ENCODE results near the gene ZNF629.

Gene ZNF629

DNA sequence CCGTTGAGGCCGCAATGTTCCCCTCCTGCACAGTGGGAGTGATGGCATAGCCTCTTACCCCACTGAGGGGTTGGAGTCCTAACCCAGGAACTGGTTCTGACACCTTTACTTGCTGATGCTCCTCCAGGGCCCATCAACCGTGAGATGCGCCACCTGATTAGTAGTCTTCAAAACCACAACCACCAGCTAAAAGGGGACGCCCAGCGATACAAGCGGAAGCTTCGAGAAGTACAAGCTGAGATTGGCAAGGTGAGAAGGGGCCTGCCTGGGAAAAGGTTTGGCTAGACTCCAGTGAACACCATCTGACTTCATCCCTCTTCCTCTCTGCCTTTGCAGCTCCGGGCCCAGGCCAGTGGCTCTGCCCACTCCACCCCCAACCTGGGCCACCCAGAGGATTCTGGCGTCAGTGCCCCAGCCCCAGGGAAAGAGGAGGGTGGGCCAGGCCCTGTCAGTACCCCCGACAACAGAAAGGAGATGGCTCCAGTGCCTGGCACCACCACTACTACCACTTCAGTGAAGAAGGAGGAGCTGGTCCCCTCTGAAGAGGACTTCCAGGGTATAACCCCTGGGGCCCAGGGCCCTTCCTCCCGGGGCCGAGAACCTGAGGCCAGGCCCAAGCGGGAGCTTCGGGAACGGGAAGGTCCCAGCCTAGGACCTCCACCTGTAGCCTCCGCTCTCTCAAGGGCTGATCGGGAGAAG, 19.1 kb downstream of the ZNF629 start:
- no peak for DNase-seq (ENCODE audit: low read depth)

DNA sequence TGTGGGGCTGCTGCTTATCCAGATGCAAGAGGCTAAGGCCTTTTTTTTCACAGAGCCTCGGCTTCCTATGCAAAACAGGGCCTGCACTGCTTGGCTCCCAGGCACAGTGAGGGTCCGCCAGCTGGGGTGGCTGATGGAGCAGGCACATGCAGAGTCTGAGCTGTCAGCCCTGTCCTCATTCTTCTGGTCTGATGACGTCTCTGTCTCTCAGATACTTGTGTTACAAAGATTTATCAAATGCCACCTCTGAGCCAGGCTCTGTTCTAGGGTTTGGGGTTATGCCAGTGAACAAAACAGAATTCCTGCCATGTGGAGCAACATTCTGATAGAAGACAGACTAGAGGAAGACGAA, 20.1 kb downstream of the ZNF629 start:
- DNase-seq (ENCODE audit: low read depth): no peak

DNA sequence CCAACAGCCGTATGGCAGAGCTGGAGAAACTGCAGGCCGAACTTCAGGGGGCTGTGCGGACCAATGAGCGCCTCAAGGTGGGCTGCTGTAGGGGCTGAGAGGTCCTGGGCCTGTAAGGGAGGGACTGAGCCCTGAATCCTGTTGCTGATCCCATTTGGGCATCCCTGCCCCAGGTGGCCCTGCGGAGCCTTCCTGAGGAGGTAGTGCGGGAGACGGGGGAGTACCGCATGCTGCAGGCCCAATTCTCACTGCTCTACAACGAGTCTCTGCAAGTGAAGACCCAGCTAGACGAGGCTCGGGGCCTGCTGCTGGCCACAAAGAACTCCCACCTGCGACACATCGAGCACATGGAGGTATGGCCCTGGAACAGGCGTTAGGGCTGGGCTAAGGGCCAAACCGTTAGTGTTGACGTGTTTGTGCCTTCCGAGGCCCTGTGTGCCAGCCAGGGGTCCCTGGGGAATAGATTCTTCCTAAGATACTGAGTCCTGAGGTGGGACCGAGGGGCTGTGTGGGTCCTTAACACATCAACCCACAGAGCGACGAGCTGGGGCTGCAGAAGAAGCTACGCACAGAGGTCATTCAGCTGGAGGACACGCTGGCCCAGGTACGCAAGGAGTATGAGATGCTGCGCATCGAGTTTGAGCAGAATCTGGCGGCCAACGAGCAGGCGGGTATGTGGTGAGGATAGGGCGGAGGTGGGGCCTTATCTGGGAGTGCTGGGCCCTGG, 20.6 kb downstream of the ZNF629 start:
- DNase-seq (ENCODE audit: low read depth): no peak

DNA sequence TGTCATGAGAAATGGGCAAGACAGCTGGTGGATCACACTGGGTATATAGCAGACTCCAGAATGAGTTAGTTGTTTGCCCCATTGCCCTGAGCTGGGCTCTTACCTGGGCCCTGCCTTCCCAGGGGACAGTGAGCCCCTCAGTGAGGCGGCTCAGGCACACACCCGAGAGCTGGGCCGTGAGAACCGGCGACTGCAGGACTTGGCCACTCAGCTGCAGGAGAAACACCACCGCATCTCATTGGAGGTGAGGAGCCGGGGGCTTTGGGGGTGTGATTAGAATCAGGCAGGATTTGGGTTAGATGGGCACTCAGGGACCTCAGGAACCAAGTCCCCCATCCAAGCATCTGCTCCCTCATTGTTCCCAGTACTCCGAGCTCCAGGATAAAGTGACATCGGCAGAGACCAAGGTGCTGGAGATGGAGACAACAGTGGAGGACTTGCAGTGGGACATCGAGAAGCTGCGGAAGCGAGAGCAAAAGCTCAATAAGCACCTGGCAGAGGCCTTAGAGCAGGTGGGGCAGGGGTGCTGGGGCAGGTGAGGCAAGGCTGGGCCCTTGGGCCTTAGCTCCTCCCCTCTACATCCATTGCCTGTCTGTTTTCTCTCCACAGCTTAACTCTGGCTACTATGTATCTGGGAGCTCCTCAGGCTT, 22.1 kb downstream of the ZNF629 start:
- no peak for DNase-seq (ENCODE audit: low read depth)

DNA sequence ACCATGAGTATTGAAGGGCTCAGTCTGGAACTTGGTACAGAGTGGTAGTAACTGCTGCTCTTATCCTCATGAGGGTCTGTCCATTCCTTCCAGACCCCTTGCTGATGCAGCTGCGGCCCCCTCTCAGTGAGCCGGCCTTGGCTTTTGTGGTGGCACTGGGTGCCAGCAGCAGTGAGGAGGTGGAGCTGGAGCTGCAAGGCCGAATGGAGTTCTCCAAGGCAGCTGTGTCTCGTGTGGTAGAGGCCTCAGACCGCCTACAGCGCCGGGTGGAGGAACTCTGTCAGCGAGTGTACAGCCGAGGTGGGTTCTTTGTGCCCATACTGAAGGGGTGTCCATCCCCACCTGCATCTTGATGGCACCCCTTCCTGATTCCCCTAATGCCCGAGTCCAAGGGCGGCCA, 22.9 kb downstream of the ZNF629 start:
- no peak for DNase-seq (ENCODE audit: low read depth)

DNA sequence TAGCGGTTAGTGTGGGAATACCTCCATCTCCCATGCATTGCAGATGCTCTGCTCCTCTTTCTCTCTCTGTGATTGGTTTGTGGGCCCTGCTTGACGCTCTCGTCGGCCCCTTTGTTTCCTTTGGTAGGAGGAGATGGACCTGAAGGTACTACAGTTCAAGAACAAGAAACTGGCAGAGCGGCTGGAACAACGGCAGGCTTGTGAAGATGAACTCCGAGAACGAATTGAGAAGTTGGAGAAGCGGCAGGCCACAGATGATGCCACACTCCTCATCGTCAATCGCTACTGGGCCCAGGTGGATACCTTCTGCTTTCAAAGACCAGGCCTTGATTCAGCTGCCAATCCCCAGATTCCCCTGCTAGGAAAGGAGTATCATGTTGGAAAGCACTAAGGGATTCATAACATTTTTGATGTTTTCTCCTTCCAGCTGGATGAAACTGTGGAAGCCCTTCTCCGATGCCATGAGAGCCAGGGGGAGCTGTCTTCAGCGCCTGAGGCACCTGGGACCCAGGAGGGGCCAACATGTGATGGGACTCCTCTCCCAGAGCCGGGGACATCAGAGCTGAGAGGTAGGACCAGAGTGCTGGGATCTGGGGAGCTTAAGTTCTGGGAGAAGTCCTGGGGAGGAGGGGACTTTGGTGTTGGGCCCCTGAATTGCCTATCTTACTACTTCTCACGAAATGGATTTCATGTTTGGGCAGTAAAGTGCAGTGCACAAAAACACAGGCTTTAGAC, 23.8 kb downstream of the ZNF629 start:
- no peak for DNase-seq (ENCODE audit: low read depth)

DNA sequence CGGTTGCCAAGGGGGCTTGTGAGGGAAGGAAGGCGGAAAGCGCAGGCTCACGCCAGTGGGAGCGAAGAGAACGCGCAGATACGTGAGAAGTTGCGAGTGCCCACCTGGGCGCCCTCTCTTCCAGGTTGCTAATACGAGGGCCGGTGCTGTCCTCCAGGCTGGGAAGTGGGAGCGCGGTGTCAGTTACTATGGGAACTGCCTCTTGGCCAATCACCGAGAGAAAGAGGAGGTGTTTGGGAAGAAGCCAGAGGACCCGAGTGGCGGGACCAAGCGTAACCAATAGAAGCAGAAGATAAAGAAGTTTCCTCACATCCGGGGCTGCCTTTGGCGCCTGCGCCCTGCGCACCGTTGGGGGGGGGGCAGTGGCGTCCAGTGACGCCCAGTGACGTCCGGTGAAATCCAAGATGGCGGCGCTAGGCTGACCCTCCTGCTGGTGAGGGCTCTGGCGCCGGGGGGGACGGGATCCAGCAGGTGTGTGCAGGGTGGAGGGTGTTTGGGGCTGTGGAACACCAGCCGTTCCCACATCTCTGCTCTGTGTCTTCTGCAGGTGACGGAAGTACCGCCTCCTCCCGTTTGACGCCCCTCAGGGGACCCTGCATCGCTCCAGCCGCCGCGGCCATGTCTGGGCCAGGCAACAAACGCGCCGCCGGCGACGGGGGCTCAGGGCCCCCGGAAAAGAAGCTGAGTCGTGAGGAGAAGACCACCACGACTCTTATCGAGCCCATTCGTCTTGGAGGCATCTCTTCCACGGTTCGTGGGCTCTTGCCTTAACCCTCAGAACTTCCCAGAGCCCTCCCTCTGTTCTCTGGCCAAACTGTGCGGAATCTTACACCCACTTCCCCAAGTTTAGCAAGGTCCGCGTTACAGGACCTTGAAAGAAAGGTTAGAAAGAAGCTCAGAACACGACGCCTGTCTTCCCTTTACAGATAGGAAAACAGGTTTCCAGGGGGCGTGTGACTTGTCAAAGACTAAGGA, 24.8 kb downstream of the ZNF629 start, which contains the start of the genes CFAP119 and RNF40:
Gene CFAP119, minus strand, starts transcription at position 135 of the 975 bp plus-strand sequence. CDS start 314 bp downstream, outside the sequence.
Gene RNF40, plus strand, starts transcription at position 395 of the 975 bp plus-strand sequence. Its CDS starts 224 bp downstream, at position 619.
- peak; percentile 79 for DNase-seq (ENCODE audit: low read depth)

DNA sequence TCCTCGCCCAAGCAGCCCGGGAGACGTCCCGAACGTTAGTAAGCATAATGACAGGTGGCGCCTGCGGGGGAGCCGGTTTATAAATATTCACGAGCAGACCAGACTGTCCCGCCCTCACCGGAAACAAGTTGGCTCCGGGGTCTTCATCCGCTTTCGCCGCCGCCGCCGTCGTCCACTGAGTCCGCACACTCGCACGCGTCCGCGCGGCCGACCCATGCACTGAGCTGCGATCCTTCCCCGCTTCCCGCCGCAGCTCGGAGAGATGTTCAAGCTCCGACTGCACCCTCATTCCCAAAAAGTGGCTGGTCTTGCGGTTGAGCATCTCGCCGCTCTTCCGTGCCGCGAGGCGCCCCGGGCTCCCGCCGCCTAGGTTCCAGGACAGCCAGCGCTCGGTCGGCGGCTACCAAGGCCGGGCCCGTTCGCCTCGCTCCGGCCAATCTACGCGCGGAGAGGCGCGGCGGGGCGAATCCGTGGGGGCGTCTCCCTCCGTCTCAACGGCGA, 25.5 kb downstream of the ZNF629 start:
- DNase-seq (ENCODE audit: low read depth): peak; percentile 25

DNA sequence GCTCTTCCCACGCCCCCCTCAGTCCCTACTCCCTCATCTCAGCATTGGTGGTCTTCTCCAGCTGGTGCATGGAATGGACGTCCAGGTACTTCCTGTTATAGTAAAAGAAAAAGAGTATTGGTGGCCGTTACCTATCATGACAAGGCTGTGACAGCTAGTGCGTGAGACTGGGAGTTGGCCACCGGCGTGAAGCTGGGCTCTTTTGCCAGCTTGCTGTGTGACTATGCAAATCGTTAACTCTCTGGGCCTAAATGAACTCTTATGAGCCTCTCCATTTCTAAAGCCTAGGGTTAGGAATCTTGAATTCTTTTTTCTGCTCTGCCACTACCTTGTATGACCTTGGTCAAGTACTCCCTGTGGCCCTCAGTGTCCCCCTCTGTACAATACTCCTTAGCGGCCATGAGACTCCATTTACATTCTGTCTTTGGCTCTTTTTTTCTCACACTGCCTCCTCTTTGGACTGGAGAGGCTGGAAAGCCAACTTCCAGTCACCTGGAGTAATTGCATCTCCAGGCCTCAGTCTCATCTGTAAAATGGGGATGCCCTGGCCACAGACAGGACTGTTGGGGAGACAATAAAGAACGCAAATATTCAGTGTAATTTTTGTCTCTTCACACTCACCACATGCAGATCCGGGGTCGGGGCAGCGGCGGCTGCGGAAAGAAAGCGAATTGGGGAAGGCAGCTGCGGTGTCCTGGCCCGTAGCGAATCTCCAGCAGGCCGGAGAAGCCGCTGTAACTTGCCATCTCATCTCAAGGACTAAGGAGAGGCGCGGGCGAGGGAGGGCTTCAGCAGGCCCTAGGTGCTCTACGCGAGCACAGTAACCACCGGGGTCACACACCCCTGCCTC, 26.2 kb downstream of the ZNF629 start:
- no peak for DNase-seq (ENCODE audit: low read depth)

DNA sequence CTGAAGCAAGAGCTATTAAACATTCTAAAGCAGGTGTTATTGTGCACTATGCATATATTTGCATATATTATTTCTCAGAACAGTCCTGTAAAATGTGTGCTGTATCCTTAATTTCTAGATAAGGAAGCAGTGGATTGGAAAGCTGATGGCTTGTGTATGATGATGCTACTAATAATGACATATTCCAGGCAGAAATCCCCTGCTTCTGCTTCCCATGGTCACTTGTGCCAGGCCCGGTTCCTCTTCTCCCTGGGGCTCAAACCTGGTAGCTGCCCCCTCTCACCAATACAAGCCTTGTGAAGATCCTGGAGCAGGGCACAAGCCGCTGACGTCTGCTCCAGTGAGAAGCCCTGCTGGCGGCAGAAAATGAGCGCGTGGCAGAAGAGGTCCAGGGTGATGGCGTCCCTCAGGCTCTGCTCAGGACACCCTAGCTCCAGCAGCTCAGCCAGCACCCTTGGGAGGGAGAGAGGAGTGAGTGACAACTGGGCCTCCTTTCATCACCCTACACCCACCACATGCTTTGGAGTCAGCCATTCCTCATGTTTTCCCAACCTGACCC, 26.9 kb downstream of the ZNF629 start:
- DNase-seq (ENCODE audit: low read depth): no peak

DNA sequence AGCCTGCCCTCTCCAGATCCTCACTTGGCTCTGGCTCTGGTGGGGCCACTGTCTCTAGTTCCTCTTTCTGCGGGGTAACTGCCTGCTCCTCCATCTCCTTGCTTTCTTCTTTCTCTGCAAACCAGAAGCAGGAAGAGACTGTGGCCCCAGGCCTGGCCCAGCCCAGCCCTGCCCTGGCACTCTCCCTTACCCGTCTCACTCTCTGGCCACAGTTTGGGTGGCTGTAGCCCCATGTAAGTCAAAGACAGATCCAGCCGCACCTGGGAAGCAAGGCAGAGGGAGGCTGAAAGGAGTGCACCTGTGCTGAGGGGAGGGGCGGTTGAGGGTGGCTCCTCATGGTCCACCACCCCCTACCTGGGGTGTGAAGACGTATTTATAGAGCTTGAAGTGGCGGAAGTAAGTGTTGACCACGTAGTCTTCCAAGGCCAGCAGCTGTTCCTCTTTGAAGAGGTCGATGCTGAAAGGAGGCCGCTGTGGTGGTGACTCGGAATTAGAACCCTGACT, 28.0 kb downstream of the ZNF629 start:
- no peak for DNase-seq (ENCODE audit: low read depth)

DNA sequence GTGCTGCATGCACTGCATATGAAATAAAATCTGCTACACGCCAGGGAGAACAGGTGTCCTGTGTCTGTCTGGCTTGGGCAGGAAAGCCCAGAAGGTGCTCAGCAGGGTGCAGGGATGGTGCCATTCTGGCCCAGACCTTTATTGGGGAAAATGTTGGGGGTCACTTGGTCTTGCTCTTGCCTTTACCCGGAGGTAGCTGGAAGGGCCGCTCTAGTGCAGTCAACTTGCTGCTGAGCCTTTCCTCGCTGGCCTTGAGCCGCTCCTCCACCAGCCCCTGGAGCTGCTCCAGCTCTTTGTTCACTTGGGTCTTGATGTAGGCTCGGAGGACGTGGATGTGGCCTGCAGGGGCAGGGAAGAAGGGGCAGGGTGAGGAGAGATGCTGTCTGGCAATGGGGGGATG, 29.7 kb downstream of the ZNF629 start:
- no peak for DNase-seq (ENCODE audit: low read depth)

DNA sequence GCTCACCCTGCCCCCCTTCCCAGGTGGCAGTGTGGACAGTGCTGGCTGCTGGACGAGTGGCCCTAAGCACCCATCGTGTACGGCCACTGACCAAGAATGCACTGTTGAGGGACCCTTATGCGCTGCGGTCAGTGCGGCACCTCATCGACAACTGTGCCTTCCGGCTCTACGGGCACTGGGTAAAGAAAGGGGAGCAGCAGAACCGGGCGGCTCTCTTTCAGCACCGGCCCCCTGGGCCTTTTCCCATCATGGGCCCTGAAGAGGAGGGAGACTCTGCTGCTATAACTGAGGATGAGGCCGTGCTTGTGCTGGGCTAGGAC, 30.3 kb downstream of the ZNF629 start:
- no peak for DNase-seq (ENCODE audit: low read depth)

DNA sequence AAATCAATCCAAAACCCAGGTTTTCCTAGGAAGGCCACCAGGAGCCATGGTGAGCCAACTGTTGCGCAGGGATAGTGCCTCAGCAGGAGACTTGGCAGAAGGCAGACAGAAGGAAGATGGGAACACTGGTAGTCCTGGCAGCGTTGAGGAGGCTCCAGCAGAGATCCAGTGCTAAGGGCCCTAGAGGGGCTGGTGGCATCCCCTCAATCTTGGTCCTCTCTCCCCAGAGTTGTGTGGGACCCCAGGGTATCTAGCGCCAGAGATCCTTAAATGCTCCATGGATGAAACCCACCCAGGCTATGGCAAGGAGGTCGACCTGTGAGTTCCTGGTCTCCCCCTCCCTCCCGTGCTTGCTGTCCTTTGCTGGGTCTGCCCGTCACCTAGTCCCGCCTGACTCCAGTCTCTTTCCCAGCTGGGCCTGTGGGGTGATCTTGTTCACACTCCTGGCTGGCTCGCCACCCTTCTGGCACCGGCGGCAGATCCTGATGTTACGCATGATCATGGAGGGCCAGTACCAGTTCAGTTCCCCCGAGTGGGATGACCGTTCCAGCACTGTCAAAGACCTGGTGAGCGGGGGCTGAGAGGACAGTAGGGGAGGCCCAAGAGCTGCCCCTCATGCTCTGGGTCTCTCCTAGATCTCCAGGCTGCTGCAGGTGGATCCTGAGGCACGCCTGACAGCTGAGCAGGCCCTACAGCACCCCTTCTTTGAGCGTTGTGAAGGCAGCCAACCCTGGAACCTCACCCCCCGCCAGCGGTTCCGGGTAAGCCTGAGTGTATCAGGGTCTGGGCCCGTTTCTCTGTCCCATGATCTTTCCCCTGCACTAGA, 30.8 kb downstream of the ZNF629 start:
- DNase-seq (ENCODE audit: low read depth): no peak

DNA sequence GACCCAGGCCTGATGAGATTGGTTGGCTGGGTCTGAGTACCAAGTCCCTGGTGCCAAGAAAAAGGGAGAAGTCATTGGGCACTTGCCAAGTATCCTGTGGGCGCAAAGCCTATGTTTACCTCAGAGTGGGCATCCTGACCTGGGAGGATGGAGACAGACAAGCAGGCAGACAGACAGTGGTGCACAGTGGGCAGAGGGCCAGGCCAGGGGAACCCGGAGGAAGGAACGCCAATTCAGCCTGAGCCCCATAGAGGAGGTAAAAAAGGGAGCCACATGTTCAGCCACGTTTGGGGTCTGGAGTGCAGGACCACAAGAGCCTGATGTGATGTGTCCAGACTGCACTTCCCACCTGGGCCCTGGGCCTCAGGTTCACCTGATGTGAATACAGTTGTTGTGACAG, 33.4 kb downstream of the ZNF629 start:
- no peak for DNase-seq (ENCODE audit: low read depth)

DNA sequence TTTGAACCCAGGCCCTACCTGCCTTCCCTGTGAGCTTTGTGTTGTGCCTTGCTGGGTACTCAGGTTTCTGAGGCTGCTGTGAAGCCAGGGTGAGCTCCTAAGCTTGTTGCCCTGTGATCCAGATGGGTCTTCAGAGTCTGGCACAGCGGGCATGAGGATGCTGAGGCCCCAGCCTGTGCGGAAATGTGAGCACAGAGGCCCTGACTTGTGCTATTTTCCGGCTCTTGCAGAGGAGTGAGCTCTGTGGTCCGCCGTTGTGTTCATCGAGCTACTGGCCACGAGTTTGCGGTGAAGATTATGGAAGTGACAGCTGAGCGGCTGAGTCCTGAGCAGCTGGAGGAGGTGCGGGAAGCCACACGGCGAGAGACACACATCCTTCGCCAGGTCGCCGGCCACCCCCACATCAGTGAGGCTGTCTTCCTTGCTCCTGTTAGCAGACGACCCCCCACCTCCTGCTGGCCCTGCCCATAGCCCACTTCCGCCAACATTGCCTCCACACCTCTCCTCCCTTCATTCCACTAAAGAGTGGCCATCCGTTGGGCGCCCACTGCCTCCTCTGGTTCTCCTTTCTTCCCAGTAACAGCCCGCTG, 36.0 kb downstream of the ZNF629 start:
- no peak for DNase-seq (ENCODE audit: low read depth)

DNA sequence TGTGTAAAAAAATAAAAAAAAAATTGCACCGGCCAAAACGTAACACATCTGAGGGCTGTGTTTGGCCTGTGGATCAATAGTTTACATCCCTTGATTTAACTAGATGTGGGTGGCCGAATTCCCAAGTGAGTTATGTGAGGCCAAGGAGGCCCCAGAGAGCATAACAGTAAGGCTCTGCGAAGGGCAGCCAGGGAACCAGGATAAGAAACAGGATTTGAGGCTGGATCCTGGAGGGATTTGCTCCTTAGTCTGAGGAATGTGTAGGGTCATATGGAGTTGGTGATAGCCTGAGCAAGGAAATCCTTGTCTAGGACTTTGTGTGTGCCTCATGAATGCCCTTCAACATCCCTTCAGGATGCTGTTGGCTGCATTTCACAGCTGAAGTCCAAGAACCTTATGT, 36.8 kb downstream of the ZNF629 start:
- no peak for DNase-seq (ENCODE audit: low read depth)
